ENCODE results near the gene GTPBP8.

The GTPBP8 gene

DNA sequence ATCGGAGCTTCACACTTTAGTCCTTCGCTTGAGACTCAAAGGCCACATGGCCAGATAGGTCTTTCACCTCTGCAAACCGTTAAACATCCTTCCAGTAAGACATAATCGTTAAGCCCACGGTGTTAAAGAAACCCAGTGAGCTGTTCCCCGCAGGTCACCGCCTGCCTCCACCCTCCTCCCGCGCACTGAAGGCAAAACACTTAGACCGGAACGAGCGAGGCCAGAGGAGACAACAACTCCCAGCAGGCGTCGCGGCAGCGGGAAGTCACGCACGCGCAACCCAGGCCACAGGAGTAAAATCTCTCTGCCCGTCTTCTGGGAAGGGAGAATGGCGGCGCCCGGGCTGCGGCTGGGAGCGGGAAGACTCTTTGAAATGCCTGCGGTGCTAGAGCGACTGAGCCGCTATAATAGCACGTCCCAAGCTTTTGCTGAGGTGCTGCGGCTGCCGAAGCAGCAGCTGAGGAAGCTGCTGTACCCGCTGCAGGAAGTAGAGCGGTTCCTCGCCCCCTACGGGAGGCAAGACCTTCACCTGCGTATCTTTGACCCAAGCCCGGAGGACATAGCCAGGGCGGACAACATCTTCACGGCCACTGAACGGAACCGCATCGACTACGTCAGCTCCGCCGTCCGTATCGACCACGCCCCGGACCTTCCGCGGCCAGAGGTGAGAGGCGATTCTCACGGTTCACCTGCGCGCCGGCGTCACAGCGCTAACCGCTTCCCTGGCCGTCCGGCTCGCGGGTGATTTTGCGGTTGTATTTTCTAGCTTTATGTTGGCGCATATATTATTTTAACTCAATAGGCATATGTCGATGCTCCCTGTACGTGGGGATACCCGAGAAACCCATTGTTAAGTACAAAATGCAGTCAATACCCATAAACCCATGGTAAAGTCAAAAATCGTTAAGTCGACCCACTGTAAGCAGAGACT lies at the start of gene GTPBP8:
TSS of gene GTPBP8 (plus strand) at position 313 of the 931 bp plus-strand sequence. CDS start at position 329, 16 bp downstream.
- DNase-seq (ENCODE audit: low read depth in 3 of 3) = peak; percentile 70 to 81 (median 75)

GRCh38 chr3:112948346-112948838 lies 42.4 kb upstream of the GTPBP8 start:
- no peak for DNase-seq (ENCODE audit: low read depth in 3 of 3)

- DNase-seq (ENCODE audit: low read depth in 3 of 3) = no peak
These were observed 34.4 kb upstream of the GTPBP8 start for GRCh38 chr3:112956351-112956750.

DNA sequence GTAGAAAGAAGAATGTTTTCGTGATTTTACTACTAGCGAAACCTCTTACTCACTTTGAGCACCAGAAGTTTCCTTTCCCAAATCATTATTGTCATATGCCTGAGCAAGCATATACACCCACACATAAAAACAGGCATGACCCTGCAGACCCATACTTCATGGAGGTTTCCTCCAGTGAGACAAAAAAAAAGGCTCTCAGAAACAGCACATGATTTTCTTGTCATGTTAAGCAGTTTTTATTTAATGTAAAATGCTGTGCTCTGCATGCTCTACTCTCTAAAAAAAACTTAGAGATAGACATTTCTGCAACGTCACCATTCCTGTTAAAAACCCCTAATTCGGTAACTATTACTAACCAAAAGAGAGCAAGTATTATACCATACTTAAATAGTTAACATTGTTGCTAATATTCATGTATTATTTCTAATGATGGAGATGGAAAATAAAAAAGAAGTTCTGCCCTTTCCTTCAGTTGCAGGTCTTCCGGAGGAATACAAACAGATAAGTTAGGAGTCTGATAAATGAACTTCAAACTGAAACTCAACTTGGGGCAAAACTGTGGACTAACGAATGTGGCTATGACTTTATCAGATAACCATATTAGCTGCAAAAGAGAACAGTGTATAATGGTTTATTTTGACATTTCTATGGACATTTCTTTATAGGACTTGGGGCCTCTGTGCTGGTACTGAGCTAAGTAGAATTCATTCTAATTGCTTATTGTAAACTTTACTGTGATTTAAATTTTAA lies 31.8 kb upstream of the GTPBP8 start:
- DNase-seq (ENCODE audit: low read depth in 3 of 3) = no peak

GRCh38 chr3:112963683-112964082 lies 27.1 kb upstream of the GTPBP8 start:
- DNase-seq (ENCODE audit: low read depth in 3 of 3) = no peak

GRCh38 chr3:112965656-112966055 lies 25.1 kb upstream of the GTPBP8 start:
- DNase-seq (ENCODE audit: low read depth in 3 of 3) = no peak

- no peak for DNase-seq (ENCODE audit: low read depth in 3 of 3)
These were observed 24.2 kb upstream of the GTPBP8 start for GRCh38 chr3:112966633-112967032.

DNA sequence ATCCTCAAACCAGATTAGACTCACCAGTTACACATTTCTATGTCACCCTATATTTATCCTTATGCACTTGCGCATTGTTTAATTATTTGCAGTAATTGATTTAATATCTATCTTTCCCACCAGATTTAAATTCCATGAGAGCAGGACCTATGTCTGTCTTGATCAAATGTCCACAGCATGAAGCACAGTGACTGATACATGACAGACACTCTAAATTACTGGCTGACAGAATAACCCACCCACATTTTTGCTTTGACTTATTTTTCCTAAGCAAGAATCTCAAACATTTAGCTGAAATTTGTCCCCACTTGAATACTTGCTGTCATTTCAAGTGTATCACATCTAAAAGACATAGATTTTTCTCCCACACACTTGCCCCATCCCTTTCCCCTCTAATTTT lies 23.4 kb upstream of the GTPBP8 start:
- DNase-seq (ENCODE audit: low read depth in 3 of 3) = no peak

DNA sequence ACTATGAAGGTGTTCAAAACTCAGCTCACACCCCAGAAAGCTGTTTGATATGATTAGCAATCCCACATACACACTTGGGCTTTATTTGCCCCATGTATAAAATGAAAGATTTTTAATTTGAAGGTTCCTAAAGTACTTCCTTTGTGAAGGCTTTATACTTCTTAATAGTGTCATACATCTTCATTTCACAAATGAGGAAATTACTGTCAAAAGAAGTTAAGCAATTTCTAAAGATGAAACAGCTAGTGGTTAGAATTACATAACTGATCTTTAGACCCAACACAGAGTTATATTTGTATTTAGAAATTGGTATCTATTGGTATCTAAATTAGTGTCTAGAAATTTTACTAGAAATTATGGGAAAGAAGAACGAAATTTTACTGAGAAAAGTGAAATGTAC lies 23.0 kb upstream of the GTPBP8 start:
- DNase-seq (ENCODE audit: low read depth in 3 of 3) = no peak

GRCh38 chr3:112972158-112972557 lies 18.6 kb upstream of the GTPBP8 start:
- no peak for DNase-seq (ENCODE audit: low read depth in 3 of 3)

DNA sequence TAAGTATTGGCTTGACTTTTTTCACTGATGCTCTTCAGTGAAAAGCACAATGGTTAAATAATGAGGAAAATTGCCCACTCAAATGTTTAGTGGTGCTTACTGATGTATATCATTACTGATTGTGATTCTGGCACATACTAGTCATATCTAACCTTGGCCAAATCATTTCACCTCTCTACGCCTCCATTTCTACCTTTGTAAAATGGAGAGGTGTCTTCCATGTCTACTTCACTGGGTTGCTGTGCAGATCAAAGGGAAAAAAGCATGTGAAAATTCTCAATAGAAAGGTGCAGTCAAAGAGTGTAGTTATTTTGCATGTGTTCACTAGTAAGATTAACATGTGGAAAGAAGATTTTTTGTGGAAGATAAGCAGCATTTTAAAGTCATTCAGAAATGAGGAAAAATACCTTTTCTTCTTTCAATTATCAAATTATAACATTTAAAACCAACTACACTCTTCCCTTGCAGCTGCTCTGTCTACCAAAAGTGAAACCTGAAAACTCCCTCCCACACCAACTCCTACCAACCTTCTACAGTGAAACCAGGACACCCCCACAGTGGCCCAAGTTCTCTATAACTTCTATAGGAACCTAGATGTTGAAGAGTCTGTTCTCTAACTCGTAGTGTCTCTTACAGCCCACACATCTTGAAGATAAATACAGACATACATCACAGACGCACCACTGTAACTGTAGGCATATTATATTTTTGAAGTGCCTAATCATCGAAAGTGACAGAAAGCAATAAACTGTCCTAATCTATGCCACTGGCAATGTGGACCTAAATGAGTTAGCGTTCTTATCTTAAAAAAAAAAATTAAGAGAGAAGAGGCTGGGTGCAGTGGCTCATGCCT lies 17.2 kb upstream of the GTPBP8 start:
- peak in 2 of 3 donors; percentile 36 to 41 for DNase-seq (ENCODE audit: low read depth in 3 of 3)

- no peak for DNase-seq (ENCODE audit: low read depth in 3 of 3)
These were observed 16.6 kb upstream of the GTPBP8 start for GRCh38 chr3:112974178-112974517.

DNA sequence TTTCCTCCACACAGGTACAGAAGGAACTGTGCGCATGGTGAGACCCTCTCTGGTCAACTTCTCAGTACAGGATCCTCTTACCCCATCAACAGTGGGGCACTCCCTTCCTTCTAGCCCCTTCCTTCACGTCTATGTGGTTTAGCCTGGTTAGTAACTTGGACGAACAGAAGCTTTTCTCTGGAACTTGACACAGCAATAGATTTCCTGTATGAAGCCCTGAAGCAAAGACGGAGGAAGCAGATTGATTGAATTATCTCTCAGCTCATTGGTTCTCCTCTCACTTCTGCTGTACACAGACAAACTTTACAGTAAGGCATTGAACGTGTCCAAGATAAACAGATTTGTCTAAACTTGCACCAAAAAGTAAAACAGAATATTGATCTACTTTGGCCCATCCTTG lies 15.9 kb upstream of the GTPBP8 start, which contains the start of gene CD200R1:
TSS of gene CD200R1 (minus strand) at position 210 of the 400 bp plus-strand sequence. CDS start 246 bp downstream, outside the sequence.
- no peak for DNase-seq (ENCODE audit: low read depth in 3 of 3)

- no peak for DNase-seq (ENCODE audit: low read depth in 3 of 3)
These were observed 14.8 kb upstream of the GTPBP8 start for GRCh38 chr3:112976001-112976400.

DNA sequence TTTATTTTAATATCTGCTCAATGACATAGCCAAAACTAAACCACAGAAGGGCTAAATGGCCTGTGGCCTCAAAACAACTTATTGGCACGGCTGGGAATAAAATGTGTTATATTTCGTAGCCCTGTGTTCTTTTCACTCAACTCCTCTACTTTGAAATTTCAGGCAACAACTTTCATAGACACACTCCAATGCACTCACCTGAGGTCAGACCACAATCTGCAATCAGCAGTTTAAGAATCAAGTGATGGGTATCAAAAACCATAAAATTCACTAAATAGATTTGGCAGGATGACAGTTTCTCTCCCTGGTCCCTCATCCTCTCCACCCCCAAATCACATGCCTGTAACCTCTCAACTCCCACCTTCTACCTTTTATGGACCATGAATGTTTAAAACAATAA lies 13.8 kb upstream of the GTPBP8 start:
- no peak for DNase-seq (ENCODE audit: low read depth in 3 of 3)

GRCh38 chr3:112979244-112979832 lies 11.4 kb upstream of the GTPBP8 start:
- no peak for DNase-seq (ENCODE audit: low read depth in 3 of 3)

- DNase-seq (ENCODE audit: low read depth in 3 of 3) = no peak
These were observed 10.7 kb upstream of the GTPBP8 start for GRCh38 chr3:112980080-112980479.

DNA sequence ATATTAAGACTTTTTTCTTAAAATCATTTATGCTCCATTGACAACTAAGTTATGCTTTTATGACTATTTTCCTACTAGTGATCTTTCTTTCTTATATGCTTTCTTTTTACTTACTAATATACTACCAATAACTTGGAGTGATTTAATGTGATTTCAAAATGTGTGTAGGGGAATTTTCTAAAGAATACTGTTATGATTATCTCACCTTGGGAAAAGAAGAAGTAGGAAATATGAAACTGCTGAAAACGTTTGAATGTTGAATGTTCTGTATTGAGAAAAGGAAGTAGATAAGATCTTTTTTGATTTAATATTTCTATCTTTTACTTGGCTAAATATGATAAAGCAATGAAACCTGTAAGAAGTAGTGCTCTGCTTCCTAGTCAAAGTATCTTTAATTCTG lies 8.1 kb upstream of the GTPBP8 start:
- DNase-seq (ENCODE audit: low read depth in 3 of 3) = no peak

- no peak for DNase-seq (ENCODE audit: low read depth in 3 of 3)
These were observed 6.3 kb upstream of the GTPBP8 start for GRCh38 chr3:112984485-112984884.

DNA sequence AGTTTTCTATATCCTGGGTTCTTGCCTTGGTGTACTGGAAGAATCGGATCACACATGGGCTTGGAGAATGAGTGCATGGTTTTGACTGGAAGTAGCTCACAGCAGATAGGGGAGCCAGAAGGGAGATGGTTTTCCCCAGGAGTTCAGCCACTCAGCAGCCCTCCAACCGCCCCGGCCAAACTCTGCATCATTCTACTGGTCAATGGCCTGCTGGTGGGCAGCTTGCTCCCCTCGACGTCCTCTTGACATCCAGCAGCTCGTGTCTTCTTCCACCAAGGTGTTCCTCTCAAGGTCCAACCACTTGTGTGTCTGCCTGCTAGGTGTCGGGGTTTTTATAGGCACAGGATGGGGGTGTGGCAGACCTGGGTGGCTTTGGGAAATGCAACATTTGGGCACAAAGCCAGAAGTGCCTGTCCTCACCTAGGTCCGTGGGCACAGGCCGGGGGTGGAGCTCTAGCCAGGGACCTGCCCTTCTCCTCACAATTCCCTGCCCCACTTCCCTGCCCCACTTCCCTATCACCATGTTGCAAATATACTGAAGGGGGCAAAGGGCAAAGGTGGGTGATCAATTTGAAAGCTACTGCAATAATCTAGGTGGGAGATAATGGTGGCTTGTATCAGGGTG lies 3.0 kb upstream of the GTPBP8 start:
- no peak for DNase-seq (ENCODE audit: low read depth in 3 of 3)

GRCh38 chr3:112995800-112996199 lies 5.0 kb downstream of the GTPBP8 start:
- DNase-seq (ENCODE audit: low read depth in 3 of 3) = no peak

Measured in stimulated activated CD4-positive, alpha-beta T cell treated with anti-CD3 and anti-CD28 coated beads, TNF-alpha, amount 100 ng/mL, for 48 hours (primary cell).